ENCODE measurements around the gene ZNF546.

GRCh38 chr19:40054632-40055031 is 57.8 kb downstream of the ZNF546 start:
- TF ChIP-seq CTCF (IDR thresholded peaks at IDR 0.05) (no peak), EHMT2 (IDR thresholded peaks at IDR 0.05; ENCODE audit: low read depth) (no peak), JUN (IDR thresholded peaks at IDR 0.05) (no peak), ZFP36 (IDR thresholded peaks at IDR 0.05; ENCODE audit: borderline replicate concordance, partially characterized antibody) (no peak), MAFK (IDR thresholded peaks at IDR 0.05; ENCODE audit: partially characterized antibody) (no peak), CHD2 (IDR thresholded peaks at IDR 0.05; ENCODE audit: low read length, partially characterized antibody) (no peak)
